OCI-LY3 (cell line): ENCODE results near the gene ARPIN.

Experiments used
- EZH2phosphoT487 ChIP-seq: fragments of 200-600 bp; shearing (Covaris generic); IDR thresholded peaks from 2 replicates; pipeline ENCODE4 v1.6.1; 2018; ENCODE audit warnings: antibody characterized with exemption, mixed run types, low read depth
- TF ChIP-seq, protein P1 (sequence below): fragments of 200-600, 300-600 bp; sonication (generic); IDR thresholded peaks from 2 replicates; pipeline ENCODE4 v1.5.1; 2014; ENCODE audit warnings: antibody characterized with exemption, low read length, low read depth

DNA sequence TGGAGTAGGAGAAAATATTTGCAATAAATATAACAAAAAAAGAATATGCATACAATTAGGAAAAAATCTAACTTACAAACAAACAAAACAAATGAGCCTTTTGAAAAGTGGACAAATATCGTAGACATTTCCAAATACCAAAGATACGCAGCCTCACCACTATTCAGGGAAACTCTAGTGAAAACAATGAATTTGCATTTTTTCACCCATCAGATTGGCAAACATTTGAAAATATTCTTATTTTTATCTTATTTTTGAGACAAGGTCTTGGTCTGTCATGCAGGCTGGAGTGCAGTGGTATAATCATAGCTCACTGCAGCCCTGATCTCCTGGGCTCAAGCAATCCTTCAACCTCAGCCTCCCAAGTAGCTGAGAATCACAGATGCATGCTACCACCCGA, 34.4 kb downstream of the ARPIN start:
- TF ChIP-seq, protein P1, sequence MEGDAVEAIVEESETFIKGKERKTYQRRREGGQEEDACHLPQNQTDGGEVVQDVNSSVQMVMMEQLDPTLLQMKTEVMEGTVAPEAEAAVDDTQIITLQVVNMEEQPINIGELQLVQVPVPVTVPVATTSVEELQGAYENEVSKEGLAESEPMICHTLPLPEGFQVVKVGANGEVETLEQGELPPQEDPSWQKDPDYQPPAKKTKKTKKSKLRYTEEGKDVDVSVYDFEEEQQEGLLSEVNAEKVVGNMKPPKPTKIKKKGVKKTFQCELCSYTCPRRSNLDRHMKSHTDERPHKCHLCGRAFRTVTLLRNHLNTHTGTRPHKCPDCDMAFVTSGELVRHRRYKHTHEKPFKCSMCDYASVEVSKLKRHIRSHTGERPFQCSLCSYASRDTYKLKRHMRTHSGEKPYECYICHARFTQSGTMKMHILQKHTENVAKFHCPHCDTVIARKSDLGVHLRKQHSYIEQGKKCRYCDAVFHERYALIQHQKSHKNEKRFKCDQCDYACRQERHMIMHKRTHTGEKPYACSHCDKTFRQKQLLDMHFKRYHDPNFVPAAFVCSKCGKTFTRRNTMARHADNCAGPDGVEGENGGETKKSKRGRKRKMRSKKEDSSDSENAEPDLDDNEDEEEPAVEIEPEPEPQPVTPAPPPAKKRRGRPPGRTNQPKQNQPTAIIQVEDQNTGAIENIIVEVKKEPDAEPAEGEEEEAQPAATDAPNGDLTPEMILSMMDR: no peak
- TF ChIP-seq EZH2phosphoT487: no peak
